Fibroblast of lung (primary cell): ENCODE results near the gene ZNF813. TPM values are rescaled to one million over a fixed set of nuclear protein-coding genes. Genes with fewer than 3 reads are reported as not detected.

Source experiments
- DNase-seq, 2 donors: peaks; one replicate each; pipeline versions ENCODE4 v3.0.0 to v3.0.0-alpha.2; 2010; ENCODE audit warnings: low read depth in 2 of 2
- H2AFZ ChIP-seq: 2 replicates; pipeline ENCODE4 v1.5.1; 2012; ENCODE audit warnings: low read length, control low read depth, inconsistent platforms
- H3K27ac ChIP-seq: 2 replicates; pipeline ENCODE4 v1.5.1; 2011; ENCODE audit warnings: low read length, control low read depth; ENCODE audit not compliant: insufficient read depth
- H3K27me3 ChIP-seq: 2 replicates; pipeline ENCODE4 v1.5.1; 2011; ENCODE audit warnings: mild to moderate bottlenecking, low read length; ENCODE audit not compliant: control insufficient read depth, insufficient read depth
- H3K36me3 ChIP-seq: 2 replicates; pipeline ENCODE4 v1.5.1; 2011; ENCODE audit warnings: low read length; ENCODE audit not compliant: control insufficient read depth, insufficient read depth
- H3K4me1 ChIP-seq: 2 replicates; pipeline ENCODE4 v1.5.1; 2011; ENCODE audit warnings: low read length; ENCODE audit not compliant: control insufficient read depth, insufficient read depth; ENCODE audit errors: extremely low read depth
- H3K4me2 ChIP-seq: 2 replicates; pipeline ENCODE4 v1.5.1; 2011; ENCODE audit warnings: low read length, control low read depth; ENCODE audit not compliant: insufficient read depth; ENCODE audit errors: extremely low read depth
- H3K4me3 ChIP-seq, 4 experiments: fragments of 200-600 bp in 1 of 4; sonication (generic) in 1 of 4; replicated peaks in 1 of 4; 2 replicates each; pipeline ENCODE4 v1.5.1; 2011 to 2016; ENCODE audit warnings: low read length in 4 of 4, low read depth in 3 of 4, mild to moderate bottlenecking in 3 of 4, control low read depth in 2 of 4, inconsistent platforms in 1 of 4, mixed read lengths in 1 of 4; ENCODE audit not compliant: insufficient read depth in 1 of 4; ENCODE audit errors: control extremely low read depth in 1 of 4
- H3K79me2 ChIP-seq: 2 replicates; pipeline ENCODE4 v1.5.1; 2012; ENCODE audit warnings: mild to moderate bottlenecking, low read length, inconsistent platforms; ENCODE audit not compliant: control insufficient read depth, insufficient read depth
- H3K9ac ChIP-seq: 2 replicates; pipeline ENCODE4 v1.5.1; 2011; ENCODE audit warnings: mild to moderate bottlenecking, low read length, control low read depth; ENCODE audit not compliant: insufficient read depth
- H3K9me3 ChIP-seq: 2 replicates; pipeline ENCODE4 v1.5.1; 2012; ENCODE audit warnings: low read depth, low read length; ENCODE audit not compliant: control insufficient read depth, insufficient read depth
- H4K20me1 ChIP-seq: 2 replicates; pipeline ENCODE4 v1.5.1; 2011; ENCODE audit warnings: low read length; ENCODE audit not compliant: control insufficient read depth, insufficient read depth; ENCODE audit errors: extremely low read depth
- EZH2 ChIP-seq: IDR thresholded peaks from 2 replicates; pipeline ENCODE4 v1.5.1; 2012; ENCODE audit warnings: low read length, control low read depth, mild to moderate bottlenecking; ENCODE audit errors: missing control alignments
- polyA plus RNA-seq, 2 donors: library from polyadenylated mRNA; depleted of rRNA in 1 of 2; stranded (reverse) in 1 of 2; unstranded in 1 of 2; fragments of >200 nt; gene quantifications; 2 replicates each; pipeline ENCODE4 v1.2.1, GENCODE V29; 2011 to 2012; ENCODE audit warnings: missing spikeins in 1 of 2
- total RNA-seq: library from RNA; depleted of rRNA; stranded (reverse); fragments of >200 nt; gene quantifications from 2 replicates; pipeline ENCODE4 v1.2.1, GENCODE V29; 2014
- TF ChIP-seq, protein P1 (sequence below), 2 donors: IDR thresholded peaks in 1 of 2; conservative IDR thresholded peaks in 1 of 2; 1 replicate in 1 of 2; 2 replicates in 1 of 2; pipeline ENCODE4 v1.5.1; 2011 to 2012; ENCODE audit warnings: low read length in 2 of 2, control low read depth in 1 of 2, inconsistent platforms in 1 of 2, low read depth in 1 of 2, mild to moderate bottlenecking in 1 of 2

Gene ZNF813
- total and polyA plus RNA-seq, 2 donors (not counting 1 experiment from before 2014, with no cell fraction given), result 1.8 to 3.6 TPM

GRCh38 chr19:53521373-53522202 is 54.1 kb downstream of the ZNF813 start:
- Histone ChIP-seq H4K20me1 (no peaks in the 10 kb centered on the region), H3K79me2 (peaks cover 5% of the 10 kb centered on the region), H3K27me3 (no peaks in the 10 kb centered on the region), H3K4me1 (peaks cover 7% of the 10 kb centered on the region), H3K9me3 (no peaks in the 10 kb centered on the region), H2AFZ (peak overlapping the region; percentile 65), H3K4me3 (peak overlapping the region; percentile 48 to 71 (median 60)), H3K4me2 (peak overlapping the region; percentile 96), H3K36me3 (no peaks in the 10 kb centered on the region), H3K9ac (peak overlapping the region; percentile 8), H3K27ac (peak overlapping the region; percentile 50)
- DNase-seq, result no peak
- TF ChIP-seq EZH2, result no peak
- TF ChIP-seq, protein P1, sequence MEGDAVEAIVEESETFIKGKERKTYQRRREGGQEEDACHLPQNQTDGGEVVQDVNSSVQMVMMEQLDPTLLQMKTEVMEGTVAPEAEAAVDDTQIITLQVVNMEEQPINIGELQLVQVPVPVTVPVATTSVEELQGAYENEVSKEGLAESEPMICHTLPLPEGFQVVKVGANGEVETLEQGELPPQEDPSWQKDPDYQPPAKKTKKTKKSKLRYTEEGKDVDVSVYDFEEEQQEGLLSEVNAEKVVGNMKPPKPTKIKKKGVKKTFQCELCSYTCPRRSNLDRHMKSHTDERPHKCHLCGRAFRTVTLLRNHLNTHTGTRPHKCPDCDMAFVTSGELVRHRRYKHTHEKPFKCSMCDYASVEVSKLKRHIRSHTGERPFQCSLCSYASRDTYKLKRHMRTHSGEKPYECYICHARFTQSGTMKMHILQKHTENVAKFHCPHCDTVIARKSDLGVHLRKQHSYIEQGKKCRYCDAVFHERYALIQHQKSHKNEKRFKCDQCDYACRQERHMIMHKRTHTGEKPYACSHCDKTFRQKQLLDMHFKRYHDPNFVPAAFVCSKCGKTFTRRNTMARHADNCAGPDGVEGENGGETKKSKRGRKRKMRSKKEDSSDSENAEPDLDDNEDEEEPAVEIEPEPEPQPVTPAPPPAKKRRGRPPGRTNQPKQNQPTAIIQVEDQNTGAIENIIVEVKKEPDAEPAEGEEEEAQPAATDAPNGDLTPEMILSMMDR (conservative IDR thresholded peaks at IDR 0.05 in 1 of 2, IDR thresholded peaks at IDR 0.05 in 1 of 2; ENCODE audit: low read depth in 1 of 2, low read length in 2 of 2), result no peak

GRCh38 chr19:53525922-53526321 is 58.4 kb downstream of the ZNF813 start:
- H2AFZ ChIP-seq, result no peak overlapping the region
- no peak for DNase-seq
- no peaks in the 10 kb centered on the region for H4K20me1 ChIP-seq
- peaks cover 7% of the 10 kb centered on the region for H3K4me1 ChIP-seq
- no peak overlapping the region for H3K4me3 ChIP-seq
- TF ChIP-seq EZH2, result no peak
- TF ChIP-seq, protein P1 (conservative IDR thresholded peaks at IDR 0.05 in 1 of 2, IDR thresholded peaks at IDR 0.05 in 1 of 2; ENCODE audit: low read depth in 1 of 2, low read length in 2 of 2), result no peak
- H3K9me3 ChIP-seq, result no peaks in the 10 kb centered on the region
- H3K4me2 ChIP-seq, result no peak overlapping the region
- H3K27ac ChIP-seq, result no peak overlapping the region
- H3K36me3 ChIP-seq, result no peaks in the 10 kb centered on the region
- no peaks in the 10 kb centered on the region for H3K27me3 ChIP-seq
- H3K79me2 ChIP-seq, result peaks cover 5% of the 10 kb centered on the region
- no peak overlapping the region for H3K9ac ChIP-seq

GRCh38 chr19:53530622-53531021 is 63.1 kb downstream of the ZNF813 start:
- H3K27me3 ChIP-seq, result no peaks in the 10 kb centered on the region
- H3K4me1 ChIP-seq, result no peaks in the 10 kb centered on the region
- no peaks in the 10 kb centered on the region for H3K9me3 ChIP-seq
- TF ChIP-seq, protein P1 (conservative IDR thresholded peaks at IDR 0.05 in 1 of 2, IDR thresholded peaks at IDR 0.05 in 1 of 2; ENCODE audit: low read depth in 1 of 2, low read length in 2 of 2), result no peak
- no peak for TF ChIP-seq EZH2
- H3K4me2 ChIP-seq, result no peak overlapping the region
- H3K9ac ChIP-seq, result no peak overlapping the region
- no peaks in the 10 kb centered on the region for H3K79me2 ChIP-seq
- H3K36me3 ChIP-seq, result no peaks in the 10 kb centered on the region
- no peak for DNase-seq
- no peak overlapping the region for H2AFZ ChIP-seq
- no peak overlapping the region for H3K27ac ChIP-seq
- no peak overlapping the region for H3K4me3 ChIP-seq
- no peaks in the 10 kb centered on the region for H4K20me1 ChIP-seq
